GM18868 (cell line): Measurements from ENCODE around the gene TAS2R46.

Source experiments
- ATAC-seq: cut with Tn5 transposase; IDR thresholded peaks from one replicate; pipeline ENCODE4 v1.9.1; 2021; ENCODE audit warnings: mild to moderate bottlenecking, moderate library complexity; ENCODE audit not compliant: unreplicated experiment

TAS2R46 gene

GRCh38 chr12:11040162-11040561 is 21.9 kb downstream of the TAS2R46 start:
- no peak for ATAC-seq

GRCh38 chr12:11039171-11039570 is 22.9 kb downstream of the TAS2R46 start:
- ATAC-seq, result no peak

- peak; percentile 91 for ATAC-seq
Measured at GRCh38 chr12:11033959-11034358, 28.1 kb downstream of the TAS2R46 start.

- ATAC-seq, result no peak
Measured at GRCh38 chr12:11031307-11031706, 30.8 kb downstream of the TAS2R46 start, which contains the start of gene TAS2R31. Gene TAS2R31 (minus strand): TSS chr12:11031407. CDS start chr12:11031335, 72 bp downstream.

DNA sequence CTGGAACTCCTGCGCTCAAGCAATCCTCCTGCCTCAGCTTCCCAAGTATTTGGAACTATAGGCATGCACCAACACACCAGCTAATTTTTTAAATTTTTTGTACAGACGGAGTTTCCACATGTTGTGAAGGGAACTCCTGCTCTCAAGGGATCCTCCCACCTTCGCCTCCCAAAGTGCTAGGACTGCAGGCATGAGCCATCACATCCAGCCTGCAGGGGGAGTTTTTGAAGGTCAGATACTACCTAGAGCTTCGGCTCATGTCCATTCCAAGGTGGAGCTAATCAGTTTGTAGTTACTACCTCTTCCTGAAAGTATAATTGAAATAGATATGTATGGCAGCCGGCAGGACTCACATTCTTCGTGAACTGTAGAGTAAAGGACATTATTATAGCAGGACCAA is 36.0 kb downstream of the TAS2R46 start:
- no peak for ATAC-seq

DNA sequence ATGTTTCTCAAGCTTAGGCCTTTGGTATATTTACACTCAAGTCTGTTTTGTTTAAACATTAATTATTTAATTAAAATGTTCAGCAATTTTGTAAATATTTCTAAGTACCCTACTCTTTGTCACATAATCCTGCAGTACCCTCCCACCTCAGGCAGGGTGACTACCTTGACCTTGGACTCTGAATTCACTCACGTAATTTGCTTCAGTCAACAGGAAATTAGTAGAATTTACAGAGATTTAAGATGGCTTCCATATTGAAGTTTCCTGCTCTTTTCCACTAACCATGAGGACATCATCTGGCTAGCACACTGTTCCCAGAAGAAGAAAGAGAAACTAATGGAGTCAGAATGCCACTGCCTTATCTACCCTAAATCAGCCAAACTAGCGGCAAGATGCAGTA is 38.7 kb downstream of the TAS2R46 start:
- no peak for ATAC-seq

GRCh38 chr12:11022520-11022919 is 39.6 kb downstream of the TAS2R46 start, which contains the start of gene TAS2R19:
Gene TAS2R19 (minus strand): TSS chr12:11022620. CDS start chr12:11022571, 49 bp downstream.
- ATAC-seq, result no peak

DNA sequence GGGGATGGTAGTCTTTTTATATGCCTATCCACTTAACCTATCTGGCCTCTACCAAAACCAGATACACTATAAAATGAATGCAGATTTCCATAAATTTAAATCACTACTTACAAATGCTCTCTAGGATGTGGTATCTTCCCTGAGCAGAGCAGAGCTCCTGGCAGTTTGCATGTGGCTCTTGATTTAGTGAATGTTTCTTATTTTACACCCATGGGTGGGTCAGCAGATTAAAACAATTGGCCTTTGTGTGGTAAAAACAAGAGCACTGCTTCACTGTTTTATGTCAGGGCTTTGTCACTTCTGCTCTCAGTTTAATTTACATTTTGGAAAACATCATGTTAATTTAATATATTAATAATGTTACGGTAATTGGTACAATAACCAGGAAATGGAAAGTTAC is 45.2 kb downstream of the TAS2R46 start:
- no peak for ATAC-seq

DNA sequence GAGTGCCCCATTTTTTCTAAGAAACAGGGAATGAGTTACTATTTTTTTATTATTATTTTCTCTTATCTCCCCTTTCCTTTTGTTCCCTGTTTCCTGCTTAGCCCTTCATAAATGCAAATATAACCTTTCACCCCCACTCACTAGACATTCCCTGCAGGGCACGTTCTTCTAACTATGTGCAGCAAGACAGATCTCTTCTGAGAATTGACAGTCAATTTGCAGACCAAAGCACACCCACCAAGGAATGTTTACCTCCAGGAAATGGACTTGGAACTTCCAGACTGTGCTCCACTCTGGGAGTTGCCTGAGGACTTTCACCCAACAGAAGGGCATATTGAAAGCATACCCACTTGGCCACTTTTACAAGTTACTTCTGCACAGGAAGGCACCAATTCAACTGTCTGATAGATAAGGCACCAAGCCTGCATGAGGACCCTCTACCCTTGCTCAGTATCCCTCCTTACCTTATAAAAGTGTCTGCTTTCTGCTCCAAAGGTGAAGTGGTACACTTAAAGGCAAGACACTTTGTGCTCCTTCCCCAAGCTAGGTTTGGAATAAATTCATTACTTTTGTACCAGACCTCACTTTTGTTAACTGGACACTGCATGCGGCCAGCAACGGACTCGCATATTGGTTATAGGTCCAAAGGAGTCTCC is 46.2 kb downstream of the TAS2R46 start:
- ATAC-seq, result no peak

DNA sequence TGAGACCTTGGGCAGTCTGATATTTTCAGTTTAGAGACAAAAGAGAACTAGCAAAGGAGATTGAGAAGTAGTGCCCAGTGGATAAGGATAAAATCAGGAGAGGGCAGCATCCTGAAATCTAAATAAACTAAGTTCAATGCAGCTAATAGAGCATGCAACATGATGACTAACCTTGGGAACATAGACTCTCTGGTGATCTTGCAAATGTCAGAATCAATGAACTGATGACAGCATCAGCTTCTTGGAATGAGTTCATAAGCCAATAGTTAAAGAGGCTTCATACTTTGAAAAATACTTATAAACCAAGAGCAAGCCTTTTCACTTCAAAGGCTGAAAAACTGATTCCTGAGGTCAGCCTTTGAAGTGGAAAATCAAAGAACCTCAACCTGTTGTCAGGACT is 47.9 kb downstream of the TAS2R46 start:
- no peak for ATAC-seq
